Hepatocyte (in vitro differentiated cells): Measurements from ENCODE around the gene OR51V1.

Experiments
- CTCF ChIP-seq: fragments of 200-600 bp; sonication (generic); IDR thresholded peaks from 2 replicates; pipeline ENCODE4 v1.5.1; 2016; ENCODE audit warnings: antibody characterized with exemption, mild to moderate bottlenecking; ENCODE audit not compliant: poor library complexity
- EZH2phosphoT487 ChIP-seq: fragments of 200-600 bp; sonication (generic); IDR thresholded peaks from one replicate; pipeline ENCODE4 v1.6.1; 2018; ENCODE audit warnings: antibody characterized with exemption, mild to moderate bottlenecking, low read depth, moderate library complexity; ENCODE audit not compliant: unreplicated experiment, severe bottlenecking

GRCh38 chr11:5231111-5231510, 30.6 kb upstream of the OR51V1 start:
- TF ChIP-seq CTCF (no peak), EZH2phosphoT487 (no peak)
